HFFc6 (cell line): Measurements from ENCODE around the gene TLX2. TPM values are rescaled to one million over a fixed set of nuclear protein-coding genes. Genes with fewer than 3 reads are reported as not detected.

Source experiments
- DNase-seq: peaks from one replicate; pipeline ENCODE4 v3.0.0-alpha.2; 2018
- H3K27ac Mint-ChIP-seq: 2 replicates; pipeline ENCODE4 v1.8.0; 2020; ENCODE audit warnings: mild to moderate bottlenecking, mixed read lengths
- H3K27me3 Mint-ChIP-seq: 2 replicates; pipeline ENCODE4 v1.8.0; 2021; ENCODE audit warnings: mild to moderate bottlenecking, moderate library complexity, mixed read lengths; ENCODE audit not compliant: insufficient read depth
- H3K36me3 Mint-ChIP-seq: 2 replicates; pipeline ENCODE4 v1.8.0; 2021; ENCODE audit warnings: low read depth, mixed read lengths
- H3K4me1 Mint-ChIP-seq: 2 replicates; pipeline ENCODE4 v1.8.0; 2020; ENCODE audit warnings: low read depth, mixed read lengths
- H3K4me3 Mint-ChIP-seq: 2 replicates; pipeline ENCODE4 v1.8.0; 2020; ENCODE audit warnings: mild to moderate bottlenecking, moderate library complexity, mixed read lengths
- H3K9me3 Mint-ChIP-seq: 2 replicates; pipeline ENCODE4 v1.8.0; 2020; ENCODE audit warnings: mild to moderate bottlenecking, mixed read lengths
- CTCF ChIP-seq: fragments of 200-600 bp; sonication (generic); IDR thresholded peaks from 2 replicates; pipeline ENCODE4 v1.5.0; 2021; ENCODE audit warnings: antibody characterized with exemption, mild to moderate bottlenecking
- total RNA-seq, 6 experiments: library from RNA; stranded (reverse); fragmentation: NEBNext Ultra II Directional; extraction: Animal tissue kit (Norgen Biotek cat#: 25700); gene quantifications; 2 replicates in 1 of 6; 3 replicates in 5 of 6; pipeline ENCODE4 v1.2.3, GENCODE V29; 2021

The TLX2 gene
- total RNA-seq, 6 experiments from 2014 or later = 0.17 to 0.31 (median 0.21) TPM

- no peak for TF ChIP-seq CTCF
- DNase-seq = no peak
- H3K27me3 Mint-ChIP-seq = peaks cover 7% of the 10 kb centered on the region
- H3K4me3 Mint-ChIP-seq = peak overlapping the region; percentile 91
- peak overlapping the region; percentile 84 for H3K27ac Mint-ChIP-seq
- no peaks in the 10 kb centered on the region for H3K9me3 Mint-ChIP-seq
- H3K4me1 Mint-ChIP-seq = peaks cover 41% of the 10 kb centered on the region
- peaks cover 13% of the 10 kb centered on the region for H3K36me3 Mint-ChIP-seq
Observed at GRCh38 chr2:74552914-74553811, 38.9 kb downstream of the TLX2 start.

DNA sequence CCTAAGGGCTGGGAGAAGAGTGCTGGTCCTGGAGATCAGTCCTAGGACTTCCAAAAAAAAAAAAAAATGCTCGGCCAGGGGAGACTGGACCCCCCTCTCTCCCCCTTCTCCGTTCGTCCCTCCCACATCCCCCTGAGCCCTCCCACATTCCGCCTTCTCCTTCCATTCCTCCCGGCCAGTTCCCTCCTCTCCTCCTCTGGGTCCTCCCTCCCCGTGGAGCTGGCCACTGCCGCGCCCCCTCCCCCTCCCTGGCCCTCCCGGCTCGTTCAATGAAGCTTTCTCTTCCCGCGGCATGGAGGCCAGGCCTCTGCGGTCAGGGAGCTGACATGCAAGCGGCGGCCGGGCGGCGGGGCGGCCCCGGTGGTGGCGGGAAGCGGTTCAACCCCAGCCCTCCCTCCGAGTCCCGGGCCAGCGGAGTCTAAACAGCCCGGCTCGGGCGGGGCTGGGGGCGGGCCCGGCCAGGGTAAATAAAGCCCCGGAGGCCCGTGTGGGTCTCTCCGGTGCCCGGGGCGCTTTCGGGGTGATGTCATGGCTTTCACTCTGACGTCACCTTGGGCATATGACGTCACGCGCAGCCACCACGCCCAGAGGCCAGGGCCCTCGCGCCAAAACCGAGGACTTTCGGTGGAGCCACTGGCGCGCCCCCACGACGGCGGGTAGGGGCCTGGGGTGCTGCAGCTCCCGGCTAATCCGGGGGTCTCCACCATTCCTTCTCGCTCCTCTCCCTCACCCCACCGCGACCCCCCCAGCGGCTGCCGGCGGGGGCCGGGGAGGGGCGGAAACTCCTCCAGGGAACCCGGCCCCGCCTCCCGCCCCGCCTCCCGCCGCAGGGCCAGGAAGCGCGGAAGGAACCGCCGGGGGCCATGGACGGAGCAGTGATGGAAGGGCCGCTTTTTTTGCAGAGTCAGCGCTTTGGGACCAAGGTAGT, 39.9 kb downstream of the TLX2 start, which contains the start of the genes DOK1 and LOXL3:
Gene DOK1, plus strand, starts transcription at position 829 of the 928 bp plus-strand sequence. Its CDS starts 35 bp downstream, at position 864.
Gene LOXL3, minus strand, starts transcription at position 51 of the 928 bp plus-strand sequence. CDS start 1,308 bp downstream, outside the sequence.
- peaks cover 13% of the 10 kb centered on the region for H3K36me3 Mint-ChIP-seq
- TF ChIP-seq CTCF = no peak
- H3K27ac Mint-ChIP-seq = peak within 1 kb of the TSS; percentile 84
- H3K4me1 Mint-ChIP-seq = peaks cover 36% of the 10 kb centered on the region
- H3K4me3 Mint-ChIP-seq = peak within 1 kb of the TSS; percentile 91
- peak; percentile 86 for DNase-seq
- no peaks in the 10 kb centered on the region for H3K9me3 Mint-ChIP-seq
- peaks cover 7% of the 10 kb centered on the region for H3K27me3 Mint-ChIP-seq

DNA sequence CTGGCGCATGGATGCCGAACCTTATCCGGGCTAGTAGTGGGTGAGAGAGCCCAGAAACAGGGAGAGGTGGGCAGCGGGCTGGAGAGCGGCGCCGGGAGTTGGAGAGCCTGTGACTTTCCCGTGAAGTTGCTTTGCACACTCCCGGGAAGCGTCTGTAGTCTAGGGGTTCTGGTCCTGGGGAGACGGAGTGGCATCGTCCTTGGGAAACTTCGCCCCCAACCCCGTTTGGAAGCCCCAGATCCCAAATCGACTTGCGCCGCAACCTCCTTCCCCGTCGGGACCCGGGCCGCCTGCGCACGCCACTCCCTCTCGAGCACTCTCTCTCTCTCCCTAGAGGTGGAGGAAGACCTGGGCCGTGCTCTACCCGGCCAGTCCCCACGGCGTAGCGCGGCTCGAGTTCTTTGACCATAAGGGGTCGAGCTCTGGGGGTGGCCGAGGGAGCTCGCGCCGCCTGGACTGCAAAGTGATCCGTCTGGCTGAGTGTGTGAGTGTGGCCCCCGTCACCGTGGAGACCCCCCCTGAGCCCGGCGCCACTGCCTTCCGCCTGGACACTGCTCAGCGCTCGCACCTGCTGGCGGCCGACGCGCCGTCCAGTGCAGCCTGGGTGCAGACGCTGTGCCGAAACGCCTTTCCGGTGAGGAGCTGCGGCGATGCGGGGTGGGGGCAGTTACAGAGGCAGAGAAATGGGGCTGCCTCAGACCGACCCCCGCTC, 40.7 kb downstream of the TLX2 start:
- no peak for DNase-seq
- Mint-ChIP-seq H3K27me3 (peaks cover 7% of the 10 kb centered on the region), H3K4me1 (peaks cover 30% of the 10 kb centered on the region), H3K27ac (peak overlapping the region; percentile 76; the same call in 1 of the 2 replicates), H3K9me3 (no peaks in the 10 kb centered on the region), H3K4me3 (peak overlapping the region; percentile 91), H3K36me3 (peaks cover 12% of the 10 kb centered on the region)
- TF ChIP-seq CTCF = no peak

DNA sequence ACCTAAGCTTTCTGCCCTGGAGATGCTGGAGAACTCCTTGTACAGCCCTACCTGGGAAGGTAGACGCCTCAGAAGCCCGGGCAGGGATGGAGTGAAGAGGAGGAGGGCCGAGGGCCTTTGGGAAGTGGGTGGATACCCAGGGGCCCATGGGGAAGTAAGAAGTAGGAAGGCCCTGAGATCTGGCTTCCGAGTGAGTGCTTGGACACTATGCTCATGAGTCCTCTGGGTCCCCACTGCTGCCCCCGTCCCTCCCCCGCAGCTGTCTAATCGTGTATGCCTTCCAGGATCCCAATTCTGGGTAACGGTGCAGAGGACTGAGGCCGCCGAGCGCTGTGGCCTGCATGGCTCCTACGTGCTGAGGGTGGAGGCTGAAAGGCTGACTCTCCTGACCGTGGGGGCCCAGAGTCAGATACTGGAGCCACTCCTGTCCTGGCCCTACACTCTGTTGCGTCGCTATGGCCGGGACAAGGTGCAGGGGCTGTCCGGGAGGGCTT, 41.4 kb downstream of the TLX2 start:
- H3K27ac Mint-ChIP-seq = no peak overlapping the region
- peak overlapping the region; percentile 91 for H3K4me3 Mint-ChIP-seq
- no peak for DNase-seq
- H3K4me1 Mint-ChIP-seq = peaks cover 30% of the 10 kb centered on the region
- TF ChIP-seq CTCF = no peak
- peaks cover 10% of the 10 kb centered on the region for H3K36me3 Mint-ChIP-seq
- H3K27me3 Mint-ChIP-seq = peaks cover 7% of the 10 kb centered on the region
- H3K9me3 Mint-ChIP-seq = no peaks in the 10 kb centered on the region

DNA sequence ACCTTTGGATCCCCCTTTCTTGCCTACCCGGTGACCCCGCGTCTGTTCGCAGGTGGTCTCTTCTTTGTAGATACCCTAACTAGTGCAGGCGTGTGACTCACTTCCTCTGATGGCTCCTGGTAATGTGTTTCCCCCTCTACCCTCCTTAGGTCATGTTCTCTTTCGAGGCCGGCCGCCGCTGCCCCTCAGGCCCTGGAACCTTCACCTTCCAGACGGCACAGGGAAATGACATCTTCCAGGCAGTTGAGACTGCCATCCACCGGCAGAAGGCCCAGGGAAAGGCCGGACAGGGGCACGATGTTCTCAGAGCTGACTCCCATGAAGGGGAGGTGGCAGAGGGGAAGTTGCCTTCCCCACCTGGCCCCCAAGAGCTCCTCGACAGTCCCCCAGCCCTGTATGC, 41.9 kb downstream of the TLX2 start:
- peaks cover 31% of the 10 kb centered on the region for H3K4me1 Mint-ChIP-seq
- no peaks in the 10 kb centered on the region for H3K9me3 Mint-ChIP-seq
- H3K27me3 Mint-ChIP-seq = peaks cover 7% of the 10 kb centered on the region
- peak overlapping the region; percentile 50; the same call in 1 of the 2 replicates for H3K4me3 Mint-ChIP-seq
- H3K27ac Mint-ChIP-seq = no peak overlapping the region
- H3K36me3 Mint-ChIP-seq = peaks cover 9% of the 10 kb centered on the region
- no peak for DNase-seq
- no peak for TF ChIP-seq CTCF
